IMR-90 (cell line): ENCODE data around the gene MROH2A. TPM values are rescaled to one million over a fixed set of nuclear protein-coding genes. Genes with fewer than 3 reads are reported as not detected.

Source experiments
- ATAC-seq: fragments of 200-7000 bp; cut with Tn5 transposase; 2 replicates; pipeline ENCODE4 v1.9.1; 2020; ENCODE audit warnings: low read depth, mild to moderate bottlenecking, moderate library complexity
- BruUV-seq: library from RNA; stranded (reverse); fragments of 400-500 nt; replicated peaks from 2 replicates; lab custom pipeline; 2021; lab: Mats Ljungman, UMichigan
- CTCF ChIA-PET: fragments of 300-600 bp; formaldehyde crosslinking; extraction: SDS; loops from one replicate; lab custom pipeline; 2021; ENCODE audit warnings: antibody characterized with exemption; lab: Yijun Ruan, JAX
- POLR2A ChIA-PET: fragments of 300-600 bp; sonication (Branson Sonifier 250); formaldehyde crosslinking; loops from one replicate; lab custom pipeline; 2022; ENCODE audit warnings: antibody characterized with exemption; ENCODE audit not compliant: unreplicated experiment; lab: Charles Lee
- DNase-seq: peaks from one replicate; pipeline ENCODE4 v3.0.0; 2013
- H2AFZ ChIP-seq: replicated peaks from 2 replicates; pipeline ENCODE3; 2013; ENCODE audit warnings: low read length, mild to moderate bottlenecking; ENCODE audit not compliant: poor library complexity
- H2AK5ac ChIP-seq: 2 replicates; pipeline ENCODE4 v1.6.1; 2013; ENCODE audit warnings: low read depth, low read length, inconsistent platforms
- H2AK9ac ChIP-seq: replicated peaks from 2 replicates; pipeline ENCODE3; 2013; ENCODE audit warnings: mild to moderate bottlenecking, low read depth, low read length, moderate library complexity; ENCODE audit not compliant: poor library complexity
- H2BK120ac ChIP-seq: 2 replicates; pipeline ENCODE4 v1.6.1; 2013; ENCODE audit warnings: low read depth, low read length, inconsistent platforms
- H2BK15ac ChIP-seq: 3 replicates; pipeline ENCODE4 v1.6.1; 2013; ENCODE audit warnings: low read depth, low read length, inconsistent platforms
- H2BK20ac ChIP-seq: 2 replicates; pipeline ENCODE4 v1.6.1; 2013; ENCODE audit warnings: low read depth, mild to moderate bottlenecking, inconsistent platforms, low read length, moderate library complexity
- H2BK5ac ChIP-seq: 2 replicates; pipeline ENCODE4 v1.6.1; 2013; ENCODE audit warnings: mild to moderate bottlenecking, low read depth, low read length, inconsistent platforms; ENCODE audit not compliant: poor library complexity, severe bottlenecking
- H3K14ac ChIP-seq: replicated peaks from 2 replicates; pipeline ENCODE4 v1.6.1; 2013; ENCODE audit warnings: low read depth, low read length, inconsistent platforms
- H3K18ac ChIP-seq: 2 replicates; pipeline ENCODE4 v1.6.1; 2013; ENCODE audit warnings: low read depth, low read length, control low read depth
- H3K23ac ChIP-seq: 2 replicates; pipeline ENCODE4 v1.6.1; 2013; ENCODE audit warnings: low read depth, low read length, inconsistent platforms
- H3K27ac ChIP-seq: 2 replicates; pipeline ENCODE4 v1.5.1; 2013; ENCODE audit warnings: mild to moderate bottlenecking, control low read depth, low read length; ENCODE audit not compliant: insufficient read depth
- H3K27me3 ChIP-seq: 2 replicates; pipeline ENCODE4 v1.6.1; 2013; ENCODE audit warnings: low read length; ENCODE audit not compliant: control insufficient read depth, insufficient read depth
- H3K36me3 ChIP-seq: 2 replicates; pipeline ENCODE4 v1.6.1; 2013; ENCODE audit warnings: low read length, mixed read lengths; ENCODE audit not compliant: control insufficient read depth, insufficient read depth
- H3K4ac ChIP-seq: 2 replicates; pipeline ENCODE4 v1.6.1; 2013; ENCODE audit warnings: low read depth, low read length, inconsistent platforms
- H3K4me1 ChIP-seq: 2 replicates; pipeline ENCODE4 v1.6.1; 2013; ENCODE audit warnings: low read length, mixed read lengths; ENCODE audit not compliant: control insufficient read depth, insufficient read depth
- H3K4me2 ChIP-seq: 2 replicates; pipeline ENCODE4 v1.6.1; 2013; ENCODE audit warnings: low read depth, mild to moderate bottlenecking, control low read depth, low read length, moderate library complexity
- H3K4me3 ChIP-seq: 2 replicates; pipeline ENCODE4 v1.5.1; 2013; ENCODE audit warnings: low read depth, mild to moderate bottlenecking, control low read depth, low read length, moderate library complexity; ENCODE audit not compliant: insufficient read depth
- H3K56ac ChIP-seq: 2 replicates; pipeline ENCODE4 v1.6.1; 2013; ENCODE audit warnings: low read length, inconsistent platforms; ENCODE audit not compliant: insufficient read depth; ENCODE audit errors: extremely low read depth
- H3K79me1 ChIP-seq, 2 experiments: 2 replicates each; pipeline ENCODE4 v1.6.1; 2013; ENCODE audit warnings: low read length in 2 of 2, inconsistent platforms in 1 of 2, low read depth in 1 of 2
- H3K9ac ChIP-seq: 2 replicates; pipeline ENCODE4 v1.6.1; 2013; ENCODE audit warnings: low read depth, low read length, control low read depth
- H3K9me1 ChIP-seq: 2 replicates; pipeline ENCODE4 v1.6.1; 2013; ENCODE audit warnings: low read length, inconsistent platforms; ENCODE audit not compliant: insufficient read depth
- H3K9me3 ChIP-seq: 2 replicates; pipeline ENCODE4 v1.6.1; 2013; ENCODE audit warnings: low read length; ENCODE audit not compliant: control insufficient read depth, insufficient read depth
- H4K20me1 ChIP-seq: 2 replicates; pipeline ENCODE4 v1.6.1; 2013; ENCODE audit warnings: low read length, inconsistent platforms; ENCODE audit not compliant: insufficient read depth
- H4K5ac ChIP-seq: 2 replicates; pipeline ENCODE4 v1.6.1; 2013; ENCODE audit warnings: mild to moderate bottlenecking, low read depth, low read length, control low read depth
- H4K8ac ChIP-seq, 2 experiments: 2 replicates each; pipeline ENCODE4 v1.6.1; 2013; ENCODE audit warnings: low read depth in 2 of 2, low read length in 2 of 2, control low read depth in 1 of 2, inconsistent platforms in 1 of 2
- H4K91ac ChIP-seq: 2 replicates; pipeline ENCODE4 v1.6.1; 2013; ENCODE audit warnings: low read depth, low read length, inconsistent platforms; ENCODE audit not compliant: insufficient read depth
- BHLHE40 ChIP-seq: fragments of 150-350 bp; IDR thresholded peaks from 2 replicates; pipeline ENCODE4 v1.6.1; 2016; ENCODE audit warnings: mild to moderate bottlenecking, low read depth, low read length
- CEBPB ChIP-seq: IDR thresholded peaks from 2 replicates; pipeline ENCODE4 v1.6.1; 2012; ENCODE audit warnings: low read depth, low read length, improper control_type of control experiment
- CHD1 ChIP-seq: IDR thresholded peaks from 2 replicates; pipeline ENCODE4 v1.6.1; 2012; ENCODE audit warnings: low read depth, low read length, improper control_type of control experiment
- FOS ChIP-seq: fragments of 150-350 bp; IDR thresholded peaks from 2 replicates; pipeline ENCODE4 v1.6.1; 2016; ENCODE audit warnings: low read depth, low read length
- MAFK ChIP-seq: IDR thresholded peaks from 2 replicates; pipeline ENCODE4 v1.6.1; 2012; ENCODE audit warnings: low read depth, low read length, improper control_type of control experiment
- MAZ ChIP-seq: IDR thresholded peaks from 2 replicates; pipeline ENCODE4 v1.6.1; 2012; ENCODE audit warnings: low read depth, mild to moderate bottlenecking, low read length, improper control_type of control experiment, moderate library complexity, borderline replicate concordance
- MXI1 ChIP-seq: IDR thresholded peaks from 2 replicates; pipeline ENCODE4 v1.6.1; 2012; ENCODE audit warnings: low read depth, mild to moderate bottlenecking, low read length, moderate library complexity, borderline replicate concordance
- NFE2L2 ChIP-seq: fragments of 150-350 bp; IDR thresholded peaks from 2 replicates; pipeline ENCODE4 v1.6.1; 2016; ENCODE audit warnings: low read depth, mild to moderate bottlenecking, low read length
- RAD21 ChIP-seq: IDR thresholded peaks from 2 replicates; pipeline ENCODE4 v1.6.1; 2012; ENCODE audit warnings: low read length, improper control_type of control experiment
- RFX5 ChIP-seq: IDR thresholded peaks from 2 replicates; pipeline ENCODE4 v1.8.0; 2012; ENCODE audit warnings: low read depth, mild to moderate bottlenecking, low read length, moderate library complexity
- WGBS, 2 experiments: methylation state at CpG; one replicate each; pipeline versions ENCODE4 v1.1.5 to v1.1.7; 2013; ENCODE audit warnings: missing lambda C conversion rate in 2 of 2; ENCODE audit not compliant: insufficient read length in 1 of 2; ENCODE audit errors: extremely low coverage in 2 of 2; 5-methylcytosine and 5-hydroxymethylcytosine counted together
- dilution Hi-C: fragments of 300-500 bp; cut with HindIII; formaldehyde crosslinking; loops from one replicate; pipeline ENCODE4 v1.14.3; 2018; ENCODE audit warnings: low sequenced_read_pairs; ENCODE audit not compliant: unreplicated experiment
- in situ Hi-C: fragments of 300-500 bp; cut with MboI; formaldehyde crosslinking; loops from 3 replicates; pipeline ENCODE4 v1.14.3; 2019; ENCODE audit warnings: low sequenced_read_pairs, inconsistent platforms, mixed read lengths
- intact Hi-C: fragments of 100-400 bp; cut with micrococcal nuclease; formaldehyde crosslinking; loops from 2 replicates; pipeline ENCODE4 v1.10.0; 2022
- polyA plus RNA-seq, 3 experiments: library from polyadenylated mRNA; depleted of rRNA; stranded (reverse); fragments of >200 nt; gene quantifications; 2 replicates each; pipeline ENCODE4 v1.2.3, GENCODE V29; 2012; ENCODE audit warnings: low replicate concordance in 1 of 3
- total RNA-seq: library from RNA; depleted of rRNA; stranded (reverse); fragments of >200 nt; gene quantifications from 2 replicates; pipeline ENCODE4 v1.2.3, GENCODE V29; 2012
- TF ChIP-seq, protein P1 (sequence below): conservative IDR thresholded peaks from 2 replicates; pipeline ENCODE4 v1.5.1; 2012; ENCODE audit warnings: mild to moderate bottlenecking, low read depth, low read length, improper control_type of control experiment
- TF ChIP-seq, protein P2 (sequence below): fragments of 150-350 bp; IDR thresholded peaks from 2 replicates; pipeline ENCODE4 v1.6.1; 2017; ENCODE audit warnings: mild to moderate bottlenecking, antibody characterized with exemption, low read length, low read depth
- TF ChIP-seq, protein P3 (sequence below): fragments of 150-350 bp; IDR thresholded peaks from 2 replicates; pipeline ENCODE4 v1.6.1; 2016; ENCODE audit warnings: low read depth, mild to moderate bottlenecking, low read length, moderate library complexity, borderline replicate concordance

Gene MROH2A
- total and polyA plus RNA-seq, 2 of the 4 experiments (the other 2 are of a cell fraction): not detected

DNA sequence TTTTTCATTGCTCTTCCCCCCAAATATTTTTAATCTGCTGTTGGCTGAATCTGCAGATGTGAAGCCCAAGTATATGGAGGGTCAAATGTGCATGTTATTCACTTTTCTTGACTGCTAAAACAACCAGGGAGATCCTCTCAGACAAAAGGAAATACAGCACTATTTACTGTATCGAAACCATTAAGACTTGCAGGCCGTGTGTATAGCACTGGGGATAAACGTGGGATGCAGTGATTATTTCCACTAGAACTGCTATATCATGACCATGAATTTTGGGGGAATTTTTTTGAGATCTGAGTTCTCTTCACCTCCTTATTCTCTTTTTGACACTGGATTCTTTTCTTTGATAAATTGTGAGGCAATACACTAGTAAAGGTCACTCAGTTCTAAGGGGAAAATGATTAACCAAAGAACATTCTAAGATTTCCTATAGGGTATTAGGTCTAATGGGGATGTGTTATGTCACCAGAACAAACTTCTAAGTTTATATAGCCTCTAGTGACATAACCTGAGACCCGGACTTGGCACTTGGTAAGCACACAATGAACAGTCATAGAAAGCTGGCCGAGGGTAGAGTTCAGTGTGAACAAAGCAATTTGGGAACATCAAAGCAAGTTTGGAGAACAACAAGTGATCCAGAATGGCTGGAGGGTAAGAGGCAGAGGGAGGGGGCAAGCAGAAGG, 32.9 kb upstream of the MROH2A start:
- TF ChIP-seq, protein P1, sequence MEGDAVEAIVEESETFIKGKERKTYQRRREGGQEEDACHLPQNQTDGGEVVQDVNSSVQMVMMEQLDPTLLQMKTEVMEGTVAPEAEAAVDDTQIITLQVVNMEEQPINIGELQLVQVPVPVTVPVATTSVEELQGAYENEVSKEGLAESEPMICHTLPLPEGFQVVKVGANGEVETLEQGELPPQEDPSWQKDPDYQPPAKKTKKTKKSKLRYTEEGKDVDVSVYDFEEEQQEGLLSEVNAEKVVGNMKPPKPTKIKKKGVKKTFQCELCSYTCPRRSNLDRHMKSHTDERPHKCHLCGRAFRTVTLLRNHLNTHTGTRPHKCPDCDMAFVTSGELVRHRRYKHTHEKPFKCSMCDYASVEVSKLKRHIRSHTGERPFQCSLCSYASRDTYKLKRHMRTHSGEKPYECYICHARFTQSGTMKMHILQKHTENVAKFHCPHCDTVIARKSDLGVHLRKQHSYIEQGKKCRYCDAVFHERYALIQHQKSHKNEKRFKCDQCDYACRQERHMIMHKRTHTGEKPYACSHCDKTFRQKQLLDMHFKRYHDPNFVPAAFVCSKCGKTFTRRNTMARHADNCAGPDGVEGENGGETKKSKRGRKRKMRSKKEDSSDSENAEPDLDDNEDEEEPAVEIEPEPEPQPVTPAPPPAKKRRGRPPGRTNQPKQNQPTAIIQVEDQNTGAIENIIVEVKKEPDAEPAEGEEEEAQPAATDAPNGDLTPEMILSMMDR: no peak
- no peak for TF ChIP-seq RFX5
- no peak for TF ChIP-seq FOS
- no peak for TF ChIP-seq RAD21
- TF ChIP-seq BHLHE40: no peak
- TF ChIP-seq CEBPB: no peak
- no peak for TF ChIP-seq MAZ
- TF ChIP-seq, protein P2, sequence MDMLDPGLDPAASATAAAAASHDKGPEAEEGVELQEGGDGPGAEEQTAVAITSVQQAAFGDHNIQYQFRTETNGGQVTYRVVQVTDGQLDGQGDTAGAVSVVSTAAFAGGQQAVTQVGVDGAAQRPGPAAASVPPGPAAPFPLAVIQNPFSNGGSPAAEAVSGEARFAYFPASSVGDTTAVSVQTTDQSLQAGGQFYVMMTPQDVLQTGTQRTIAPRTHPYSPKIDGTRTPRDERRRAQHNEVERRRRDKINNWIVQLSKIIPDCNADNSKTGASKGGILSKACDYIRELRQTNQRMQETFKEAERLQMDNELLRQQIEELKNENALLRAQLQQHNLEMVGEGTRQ: no peak
- TF ChIP-seq MAFK: no peak
- TF ChIP-seq NFE2L2: no peak
- TF ChIP-seq, protein P3, sequence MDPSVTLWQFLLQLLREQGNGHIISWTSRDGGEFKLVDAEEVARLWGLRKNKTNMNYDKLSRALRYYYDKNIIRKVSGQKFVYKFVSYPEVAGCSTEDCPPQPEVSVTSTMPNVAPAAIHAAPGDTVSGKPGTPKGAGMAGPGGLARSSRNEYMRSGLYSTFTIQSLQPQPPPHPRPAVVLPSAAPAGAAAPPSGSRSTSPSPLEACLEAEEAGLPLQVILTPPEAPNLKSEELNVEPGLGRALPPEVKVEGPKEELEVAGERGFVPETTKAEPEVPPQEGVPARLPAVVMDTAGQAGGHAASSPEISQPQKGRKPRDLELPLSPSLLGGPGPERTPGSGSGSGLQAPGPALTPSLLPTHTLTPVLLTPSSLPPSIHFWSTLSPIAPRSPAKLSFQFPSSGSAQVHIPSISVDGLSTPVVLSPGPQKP: no peak
- no peak for TF ChIP-seq CHD1
- TF ChIP-seq MXI1: no peak
- WGBS, 2 experiments: 29% methylated on average over 1 of the region's 5 CpGs; no CpG with 5 or more reads in 1 of the 2 experiments
- H3K23ac ChIP-seq: no peak overlapping the region
- no peaks in the 10 kb centered on the region for H3K79me1 ChIP-seq
- no peak overlapping the region for H3K4me2 ChIP-seq
- H3K27ac ChIP-seq: no peak overlapping the region
- in situ Hi-C loops (no loop called here), intact Hi-C loops (no loop called here), dilution Hi-C loops (no loop called here)
- ChIA-PET POLR2A (no interaction called here), CTCF (no interaction called here)
- H3K18ac ChIP-seq: no peak overlapping the region
- H2BK120ac ChIP-seq: no peak overlapping the region
- H4K20me1 ChIP-seq: no peaks in the 10 kb centered on the region
- H2AFZ ChIP-seq: no peak overlapping the region
- no peak overlapping the region for H3K56ac ChIP-seq
- H3K4me1 ChIP-seq: no peaks in the 10 kb centered on the region
- no peak overlapping the region for H3K4me3 ChIP-seq
- DNase-seq: no peak
- no peak overlapping the region for H2BK15ac ChIP-seq
- no peak overlapping the region for H3K4ac ChIP-seq
- H4K91ac ChIP-seq: no peak overlapping the region
- no peaks in the 10 kb centered on the region for H3K36me3 ChIP-seq
- BruUV-seq: no TSS peak
- H3K9me1 ChIP-seq: no peaks in the 10 kb centered on the region
- H3K9ac ChIP-seq: no peak overlapping the region
- no peaks in the 10 kb centered on the region; the same call in 1 of the 2 replicates for H3K27me3 ChIP-seq
- H2BK5ac ChIP-seq: no peak overlapping the region
- no peak overlapping the region for H4K5ac ChIP-seq
- no peak overlapping the region for H2BK20ac ChIP-seq
- ATAC-seq: no peak
- H3K9me3 ChIP-seq: no peaks in the 10 kb centered on the region
- H2AK5ac ChIP-seq: no peak overlapping the region
- no peak overlapping the region for H2AK9ac ChIP-seq
- no peak overlapping the region for H3K14ac ChIP-seq
- no peak overlapping the region for H4K8ac ChIP-seq
